Lung (tissue), 12 donors: Measurements from ENCODE around the gene NPTN. TPM values are rescaled to one million over a fixed set of nuclear protein-coding genes. Genes with fewer than 3 reads are reported as not detected.

ENCODE experiments used
- ATAC-seq: fragments of 200-7000 bp; cut with Tn5 transposase; one replicate; pipeline ENCODE4 v1.9.1; 2020; ENCODE audit warnings: moderate number of reproducible peaks; ENCODE audit not compliant: insufficient read depth, low FRiP score
- DNase-seq, 3 donors: peaks; one replicate each; pipeline ENCODE4 v3.0.0-alpha.2; 2013 to 2017
- H3K27ac ChIP-seq, 2 donors: one replicate each; pipeline ENCODE4 v1.5.1; 2013; ENCODE audit warnings: mild to moderate bottlenecking in 2 of 2, moderate library complexity in 2 of 2, control low read depth in 1 of 2, inconsistent platforms in 1 of 2, low read depth in 1 of 2, low read length in 1 of 2
- H3K27me3 ChIP-seq, 3 donors: one replicate each; pipeline ENCODE4 v1.5.1; 2013; ENCODE audit warnings: low read length in 2 of 3; ENCODE audit not compliant: control insufficient read depth in 3 of 3, insufficient read depth in 3 of 3
- H3K36me3 ChIP-seq, 4 donors: one replicate each; pipeline ENCODE4 v1.5.1; 2013; ENCODE audit warnings: low read length in 4 of 4, mild to moderate bottlenecking in 1 of 4, moderate library complexity in 1 of 4; ENCODE audit not compliant: control insufficient read depth in 4 of 4, insufficient read depth in 4 of 4
- H3K4me1 ChIP-seq, 5 donors: one replicate each; pipeline ENCODE4 v1.5.1; 2013; ENCODE audit warnings: low read length in 5 of 5, mild to moderate bottlenecking in 2 of 5, moderate library complexity in 1 of 5; ENCODE audit not compliant: control insufficient read depth in 5 of 5, insufficient read depth in 5 of 5
- H3K4me3 ChIP-seq: one replicate; pipeline ENCODE4 v1.5.1; 2013; ENCODE audit warnings: mild to moderate bottlenecking, control low read depth, moderate library complexity
- H3K9ac ChIP-seq, 2 donors: one replicate each; pipeline ENCODE4 v1.5.1; 2013; ENCODE audit warnings: low read length in 2 of 2, control low read depth in 1 of 2; ENCODE audit not compliant: insufficient read depth in 1 of 2
- H3K9me3 ChIP-seq, 4 donors: one replicate each; pipeline ENCODE4 v1.5.1; 2013; ENCODE audit warnings: low read length in 3 of 4, mild to moderate bottlenecking in 1 of 4, moderate library complexity in 1 of 4; ENCODE audit not compliant: control insufficient read depth in 4 of 4, insufficient read depth in 3 of 4
- WGBS, 2 donors: extraction: QIAGEN DNeasy Blood & Tissue Kit; methylation state at CpG; one replicate each; pipeline ENCODE4 v1.1.7; 2013; 5-methylcytosine and 5-hydroxymethylcytosine counted together
- polyA plus RNA-seq, 2 donors: library from polyadenylated mRNA; stranded (reverse); fragments of 200-250 nt; gene quantifications; one replicate each; pipeline ENCODE4 v1.2.1, GENCODE V29; 2013
- total RNA-seq, 2 donors: library from RNA; depleted of rRNA in 1 of 2; stranded (reverse); fragments of >200 nt in 1 of 2; gene quantifications; one replicate each; pipeline ENCODE4 v1.2.1, GENCODE V29; 2014 to 2021
- TF ChIP-seq, protein P1 (sequence below): IDR thresholded peaks from 2 replicates; pipeline ENCODE4 v1.5.1; 2012; ENCODE audit warnings: mild to moderate bottlenecking; ENCODE audit errors: control extremely low read depth, extremely low read depth
- donor health status: control.
- donor health status: control.
- donor health status: Bipolar disorder and iron deficiency.
- donor health status: healthy.
- donor health status: DM: yes; HTN: yes; CAD: no.

The NPTN gene
- total and polyA plus RNA-seq, 4 donors = 34.1 to 148 (median 122) TPM

DNA sequence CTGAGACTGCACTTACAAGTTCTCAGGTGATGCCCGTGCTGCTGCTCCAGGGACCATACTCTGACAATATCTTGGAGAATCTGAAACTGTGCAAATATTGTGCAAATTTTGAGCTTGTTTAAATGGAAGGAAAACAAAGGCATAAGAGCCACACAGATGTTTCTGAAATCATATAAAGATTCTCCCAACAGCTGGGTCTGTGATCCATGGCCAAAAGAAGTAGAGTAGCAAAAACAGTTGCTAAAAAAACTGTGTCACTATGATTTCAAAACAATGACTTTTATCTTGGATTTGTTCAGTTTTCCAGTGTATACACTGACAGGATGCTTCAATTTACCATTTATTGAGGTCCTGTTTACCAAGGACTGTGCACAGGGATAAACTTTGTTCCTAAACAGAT lies 25.3 kb downstream of the NPTN start:
- H3K4me1 ChIP-seq = peaks cover 4 to 44% (median 7%) of the 10 kb centered on the region in 5 donors
- H3K27ac ChIP-seq = no peak overlapping the region
- ATAC-seq (no peak), DNase-seq (peak in 2 of 3 donors; percentile 76 to 80)
- no peak overlapping the region for H3K4me3 ChIP-seq
- TF ChIP-seq, protein P1, sequence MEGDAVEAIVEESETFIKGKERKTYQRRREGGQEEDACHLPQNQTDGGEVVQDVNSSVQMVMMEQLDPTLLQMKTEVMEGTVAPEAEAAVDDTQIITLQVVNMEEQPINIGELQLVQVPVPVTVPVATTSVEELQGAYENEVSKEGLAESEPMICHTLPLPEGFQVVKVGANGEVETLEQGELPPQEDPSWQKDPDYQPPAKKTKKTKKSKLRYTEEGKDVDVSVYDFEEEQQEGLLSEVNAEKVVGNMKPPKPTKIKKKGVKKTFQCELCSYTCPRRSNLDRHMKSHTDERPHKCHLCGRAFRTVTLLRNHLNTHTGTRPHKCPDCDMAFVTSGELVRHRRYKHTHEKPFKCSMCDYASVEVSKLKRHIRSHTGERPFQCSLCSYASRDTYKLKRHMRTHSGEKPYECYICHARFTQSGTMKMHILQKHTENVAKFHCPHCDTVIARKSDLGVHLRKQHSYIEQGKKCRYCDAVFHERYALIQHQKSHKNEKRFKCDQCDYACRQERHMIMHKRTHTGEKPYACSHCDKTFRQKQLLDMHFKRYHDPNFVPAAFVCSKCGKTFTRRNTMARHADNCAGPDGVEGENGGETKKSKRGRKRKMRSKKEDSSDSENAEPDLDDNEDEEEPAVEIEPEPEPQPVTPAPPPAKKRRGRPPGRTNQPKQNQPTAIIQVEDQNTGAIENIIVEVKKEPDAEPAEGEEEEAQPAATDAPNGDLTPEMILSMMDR = no peak
- no peaks in the 10 kb centered on the region for H3K27me3 ChIP-seq
- peaks cover 0 to 1% (median 0%) of the 10 kb centered on the region in 4 donors for H3K36me3 ChIP-seq
- peaks cover 0 to 3% (median 0%) of the 10 kb centered on the region in 4 donors for H3K9me3 ChIP-seq
- H3K9ac ChIP-seq = peak overlapping the region in 1 of 2 donors; percentile 15
- WGBS, 2 donors = 68 to 75% methylated on average over 1 of the region's 1 CpG

GRCh38 chr15:73607405-73607804 lies 25.8 kb downstream of the NPTN start:
- H3K27me3 ChIP-seq = no peaks in the 10 kb centered on the region
- DNase-seq (no peak), ATAC-seq (no peak)
- H3K9ac ChIP-seq = peak overlapping the region in 1 of 2 donors; percentile 15
- peaks cover 0 to 3% (median 0%) of the 10 kb centered on the region in 4 donors for H3K9me3 ChIP-seq
- TF ChIP-seq, protein P1 = no peak
- H3K27ac ChIP-seq = no peak overlapping the region
- H3K36me3 ChIP-seq = peaks cover 0 to 1% (median 0%) of the 10 kb centered on the region in 4 donors
- peaks cover 6 to 45% (median 12%) of the 10 kb centered on the region in 5 donors for H3K4me1 ChIP-seq
- H3K4me3 ChIP-seq = no peak overlapping the region
- WGBS, 2 donors = 61 to 71% methylated on average over 2 of the region's 2 CpGs

GRCh38 chr15:73605759-73606436 lies 27.3 kb downstream of the NPTN start:
- H3K27ac ChIP-seq = no peak overlapping the region
- no peaks in the 10 kb centered on the region for H3K36me3 ChIP-seq
- H3K27me3 ChIP-seq = no peaks in the 10 kb centered on the region
- 94 to 98% methylated on average over 5 of the region's 5 CpGs for WGBS, 2 donors
- H3K9ac ChIP-seq = no peak overlapping the region
- no peak overlapping the region for H3K4me3 ChIP-seq
- TF ChIP-seq, protein P1 = no peak
- no peak for DNase-seq
- ATAC-seq = no peak
- no peaks in the 10 kb centered on the region for H3K9me3 ChIP-seq
- peaks cover 4 to 57% (median 26%) of the 10 kb centered on the region in 5 donors for H3K4me1 ChIP-seq

GRCh38 chr15:73604477-73604876 lies 28.7 kb downstream of the NPTN start:
- Histone ChIP-seq H3K4me1 (peaks cover 7 to 61% (median 27%) of the 10 kb centered on the region in 5 donors), H3K4me3 (no peak overlapping the region), H3K36me3 (no peaks in the 10 kb centered on the region), H3K27ac (no peak overlapping the region), H3K9me3 (no peaks in the 10 kb centered on the region), H3K9ac (no peak overlapping the region), H3K27me3 (no peaks in the 10 kb centered on the region)
- ATAC-seq (no peak), DNase-seq (no peak)
- 97 to 100% methylated on average over 1 of the region's 1 CpG for WGBS, 2 donors
- TF ChIP-seq, protein P1 = no peak
